GM18511 (cell line): Measurements from ENCODE around the gene DLGAP1.

Experiments
- ATAC-seq: cut with Tn5 transposase; IDR thresholded peaks from one replicate; pipeline ENCODE4 v1.9.1; 2021; ENCODE audit warnings: mild to moderate bottlenecking, moderate library complexity; ENCODE audit not compliant: unreplicated experiment

DLGAP1 gene

GRCh38 chr18:3874581-3874980 lies 580.5 kb downstream of the DLGAP1 start:
- no peak for ATAC-seq

- no peak for ATAC-seq
Observed at GRCh38 chr18:3874125-3874524, 581.0 kb downstream of the DLGAP1 start.

- no peak for ATAC-seq
Observed at GRCh38 chr18:3873698-3874097, 581.4 kb downstream of the DLGAP1 start.

GRCh38 chr18:3873211-3873610 lies 581.9 kb downstream of the DLGAP1 start:
- no peak for ATAC-seq

- ATAC-seq = no peak
Observed at GRCh38 chr18:3872641-3873040, 582.5 kb downstream of the DLGAP1 start.

GRCh38 chr18:3871687-3872086 lies 583.4 kb downstream of the DLGAP1 start:
- no peak for ATAC-seq

GRCh38 chr18:3870914-3871313 lies 584.2 kb downstream of the DLGAP1 start:
- ATAC-seq = no peak

- no peak for ATAC-seq
Observed at GRCh38 chr18:3869848-3870247, 585.3 kb downstream of the DLGAP1 start.

- ATAC-seq = no peak
Observed at GRCh38 chr18:3867864-3868311, 587.2 kb downstream of the DLGAP1 start.

- ATAC-seq = no peak
Observed at GRCh38 chr18:3867236-3867635, 587.9 kb downstream of the DLGAP1 start.

- no peak for ATAC-seq
Observed at GRCh38 chr18:3864669-3865298, 590.3 kb downstream of the DLGAP1 start.

- ATAC-seq = no peak
Observed at GRCh38 chr18:3863593-3863992, 591.5 kb downstream of the DLGAP1 start.

- no peak for ATAC-seq
Observed at GRCh38 chr18:3863006-3863405, 592.1 kb downstream of the DLGAP1 start.

- no peak for ATAC-seq
Observed at GRCh38 chr18:3861495-3861894, 593.6 kb downstream of the DLGAP1 start.

- no peak for ATAC-seq
Observed at GRCh38 chr18:3857544-3857943, 597.6 kb downstream of the DLGAP1 start.

- no peak for ATAC-seq
Observed at GRCh38 chr18:3855966-3856365, 599.1 kb downstream of the DLGAP1 start.

GRCh38 chr18:3852321-3852720 lies 602.8 kb downstream of the DLGAP1 start:
- no peak for ATAC-seq

- no peak for ATAC-seq
Observed at GRCh38 chr18:3851159-3851558, 603.9 kb downstream of the DLGAP1 start.

GRCh38 chr18:3848316-3848715 lies 606.8 kb downstream of the DLGAP1 start:
- no peak for ATAC-seq

- no peak for ATAC-seq
Observed at GRCh38 chr18:3845161-3845560, 609.9 kb downstream of the DLGAP1 start.

- no peak for ATAC-seq
Observed at GRCh38 chr18:3842844-3843243, 612.3 kb downstream of the DLGAP1 start.

GRCh38 chr18:3840766-3841165 lies 614.3 kb downstream of the DLGAP1 start:
- no peak for ATAC-seq

- ATAC-seq = no peak
Observed at GRCh38 chr18:3839581-3839981, 615.5 kb downstream of the DLGAP1 start.
